OCI-LY7 (cell line): Measurements from ENCODE around the gene ABI3BP.

Experiments used
- EZH2phosphoT487 ChIP-seq: fragments of 200-600 bp; sonication (generic); IDR thresholded peaks from 2 replicates; pipeline ENCODE4 v1.6.1; 2018; ENCODE audit warnings: low read depth, borderline replicate concordance, mild to moderate bottlenecking, mixed run types, antibody characterized with exemption, low read length, moderate library complexity, mixed read lengths
- TF ChIP-seq, protein P1 (sequence below): fragments of 200-600 bp; sonication (generic); conservative IDR thresholded peaks from 2 replicates; pipeline ENCODE4 v1.5.1; 2014; ENCODE audit warnings: mild to moderate bottlenecking, antibody characterized with exemption, low read length, moderate library complexity, mixed read lengths

DNA sequence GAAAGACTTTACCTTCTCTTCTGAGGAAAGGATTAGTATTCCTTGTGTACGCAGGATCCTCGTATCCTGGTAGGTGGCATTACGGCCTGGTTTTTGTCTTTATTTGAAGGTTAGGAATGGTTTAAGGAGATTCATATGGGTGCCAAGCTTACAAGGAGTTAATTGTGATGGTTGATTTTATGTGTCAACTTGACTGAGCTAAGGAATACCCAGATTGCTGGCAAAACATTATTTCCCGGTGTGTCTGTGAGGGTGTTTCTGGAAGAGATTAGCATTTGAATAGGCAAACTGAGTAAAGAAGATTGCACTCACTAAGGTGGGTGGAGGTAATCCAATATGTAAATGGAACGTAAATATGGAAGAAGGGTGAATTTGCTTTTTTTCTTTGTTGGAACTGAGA is 44.4 kb upstream of the ABI3BP start:
- TF ChIP-seq, protein P1, sequence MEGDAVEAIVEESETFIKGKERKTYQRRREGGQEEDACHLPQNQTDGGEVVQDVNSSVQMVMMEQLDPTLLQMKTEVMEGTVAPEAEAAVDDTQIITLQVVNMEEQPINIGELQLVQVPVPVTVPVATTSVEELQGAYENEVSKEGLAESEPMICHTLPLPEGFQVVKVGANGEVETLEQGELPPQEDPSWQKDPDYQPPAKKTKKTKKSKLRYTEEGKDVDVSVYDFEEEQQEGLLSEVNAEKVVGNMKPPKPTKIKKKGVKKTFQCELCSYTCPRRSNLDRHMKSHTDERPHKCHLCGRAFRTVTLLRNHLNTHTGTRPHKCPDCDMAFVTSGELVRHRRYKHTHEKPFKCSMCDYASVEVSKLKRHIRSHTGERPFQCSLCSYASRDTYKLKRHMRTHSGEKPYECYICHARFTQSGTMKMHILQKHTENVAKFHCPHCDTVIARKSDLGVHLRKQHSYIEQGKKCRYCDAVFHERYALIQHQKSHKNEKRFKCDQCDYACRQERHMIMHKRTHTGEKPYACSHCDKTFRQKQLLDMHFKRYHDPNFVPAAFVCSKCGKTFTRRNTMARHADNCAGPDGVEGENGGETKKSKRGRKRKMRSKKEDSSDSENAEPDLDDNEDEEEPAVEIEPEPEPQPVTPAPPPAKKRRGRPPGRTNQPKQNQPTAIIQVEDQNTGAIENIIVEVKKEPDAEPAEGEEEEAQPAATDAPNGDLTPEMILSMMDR = no peak
- no peak for TF ChIP-seq EZH2phosphoT487
